HG02610 (cell line): Measurements from ENCODE around the gene PRKACA.
A peak's percentile ranks its signal among the peaks of the same experiment; 100 is the strongest.
"Not testable (repeated sequence)": the region's sequence is repeated elsewhere in the genome, so short reads cannot be mapped to it uniquely, and the experiment has no call there.

ENCODE experiments used
- ATAC-seq: cut with Tn5 transposase; IDR thresholded peaks from one replicate; pipeline ENCODE4 v1.9.1; 2021; ENCODE audit warnings: mild to moderate bottlenecking, moderate library complexity; ENCODE audit not compliant: unreplicated experiment

PRKACA gene

GRCh38 chr19:14148751-14149410, 31.3 kb upstream of the PRKACA start:
- ATAC-seq = no peak

GRCh38 chr19:14147797-14148605, 30.4 kb upstream of the PRKACA start:
- no peak for ATAC-seq

GRCh38 chr19:14146789-14147216, 29.2 kb upstream of the PRKACA start:
- ATAC-seq = no peak

DNA sequence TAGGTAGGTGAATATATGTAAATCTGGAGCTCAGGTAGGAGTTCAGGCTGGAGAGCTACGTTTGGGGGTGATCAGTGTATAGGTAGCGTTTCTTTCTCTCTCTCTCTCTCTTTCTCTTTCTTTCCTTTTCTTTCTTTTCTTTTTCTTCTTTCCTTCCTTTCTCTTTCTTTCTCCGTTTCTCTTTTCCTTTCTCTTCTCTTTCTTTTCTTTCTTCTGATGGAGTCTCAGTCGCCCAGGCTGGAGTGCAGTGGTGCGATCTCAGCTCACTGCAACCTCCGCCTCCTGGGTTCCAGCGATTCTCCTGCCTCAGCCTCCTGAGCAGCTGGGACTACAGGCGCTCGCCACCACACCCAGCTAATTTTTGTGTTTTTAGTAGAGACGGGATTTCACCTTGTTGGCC, 28.6 kb upstream of the PRKACA start:
- not testable (repeated sequence) for ATAC-seq

DNA sequence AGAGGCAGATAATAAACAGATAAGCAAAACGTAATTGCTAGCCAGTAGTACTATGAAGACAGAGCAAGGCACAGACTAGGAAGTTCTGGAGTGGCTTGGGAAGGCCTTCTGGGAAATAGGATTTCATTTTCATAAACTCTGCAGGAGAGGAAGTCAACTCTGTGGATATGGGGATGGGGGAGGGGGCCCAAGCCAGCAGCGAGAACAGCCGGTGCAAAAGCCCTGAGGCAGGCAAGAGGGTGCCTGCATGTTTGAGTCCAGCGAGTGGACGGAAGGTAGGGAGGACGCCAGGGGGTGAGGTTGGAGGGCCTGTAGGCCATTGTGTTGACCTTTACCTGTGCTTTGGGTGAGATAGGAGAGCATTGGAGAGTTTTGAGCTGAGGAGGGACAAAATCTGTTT, 27.8 kb upstream of the PRKACA start:
- no peak for ATAC-seq

GRCh38 chr19:14142262-14143190, 25.0 kb upstream of the PRKACA start:
- ATAC-seq = no peak

DNA sequence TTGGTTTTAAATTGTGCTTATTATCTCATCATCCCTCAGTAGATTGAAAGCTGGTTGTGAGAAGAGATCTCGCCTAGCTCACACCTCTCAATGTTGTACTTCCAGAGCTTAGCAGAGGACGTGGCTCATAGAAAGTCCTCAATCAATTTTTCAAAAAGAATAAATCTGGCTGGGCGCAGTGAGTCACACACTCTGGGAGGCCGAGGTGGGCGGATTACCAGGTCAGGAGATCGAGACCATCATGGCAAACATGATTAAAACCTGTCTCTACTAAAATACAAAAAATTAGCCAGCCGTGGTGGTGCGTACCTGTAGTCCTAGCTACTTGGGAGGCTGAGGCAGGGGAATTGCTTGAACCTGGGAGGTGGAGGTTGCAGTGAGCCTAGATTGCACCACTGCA, 23.5 kb upstream of the PRKACA start:
- ATAC-seq = no peak

DNA sequence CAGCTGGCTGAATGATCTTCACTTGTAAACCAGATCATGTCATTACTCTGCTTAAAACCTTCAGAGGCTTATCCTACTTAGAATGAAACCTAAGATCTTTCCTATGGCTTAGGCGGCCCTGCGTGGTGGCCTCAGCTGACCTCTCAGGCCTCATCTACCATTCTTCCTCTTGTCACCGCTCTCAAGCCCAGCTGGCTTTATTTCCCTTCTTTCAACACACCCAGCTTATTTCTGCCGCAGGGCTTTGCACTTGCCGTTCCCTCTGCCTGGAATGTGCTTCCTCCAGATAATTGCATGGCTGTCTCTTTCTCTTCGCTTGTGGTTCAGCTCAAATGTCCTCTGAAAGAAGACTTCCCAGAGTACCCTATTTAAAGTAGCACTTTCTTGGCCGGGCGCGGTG, 22.4 kb upstream of the PRKACA start:
- ATAC-seq = no peak

- ATAC-seq = no peak
Observed at GRCh38 chr19:14138576-14139265, 21.2 kb upstream of the PRKACA start.

- peak; percentile 82 for ATAC-seq
Observed at GRCh38 chr19:14136509-14137281, 19.1 kb upstream of the PRKACA start, which contains the start of gene ASF1B. Gene ASF1B (minus strand): TSS chr19:14136589. CDS start chr19:14136456, 133 bp downstream.

DNA sequence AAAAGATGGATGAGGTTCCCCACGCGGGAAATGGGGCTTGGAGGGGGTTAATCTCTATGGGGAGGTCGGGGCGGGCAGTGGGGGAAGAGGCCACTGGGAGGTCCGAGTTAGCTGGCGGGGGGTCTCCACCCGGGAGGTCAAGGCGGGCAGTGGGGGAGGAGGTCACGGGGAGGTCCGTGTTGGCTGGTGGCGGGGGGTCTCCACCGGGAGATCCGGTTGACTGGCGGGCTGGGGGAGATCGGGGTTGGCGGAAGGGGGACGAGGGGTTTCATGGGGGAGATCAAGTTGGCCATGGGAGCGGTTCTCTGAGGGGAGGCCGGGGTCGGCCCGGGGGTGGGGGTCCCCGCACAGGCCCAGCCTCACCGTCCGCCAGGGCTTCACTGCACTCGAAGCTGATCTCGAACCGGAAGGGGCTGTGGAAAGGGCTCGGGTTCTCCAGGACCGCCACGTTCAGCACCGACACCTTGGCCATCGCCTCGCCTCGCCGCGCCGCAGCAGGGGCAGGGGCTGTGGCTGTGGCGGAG, 18.5 kb upstream of the PRKACA start:
- no peak for ATAC-seq

DNA sequence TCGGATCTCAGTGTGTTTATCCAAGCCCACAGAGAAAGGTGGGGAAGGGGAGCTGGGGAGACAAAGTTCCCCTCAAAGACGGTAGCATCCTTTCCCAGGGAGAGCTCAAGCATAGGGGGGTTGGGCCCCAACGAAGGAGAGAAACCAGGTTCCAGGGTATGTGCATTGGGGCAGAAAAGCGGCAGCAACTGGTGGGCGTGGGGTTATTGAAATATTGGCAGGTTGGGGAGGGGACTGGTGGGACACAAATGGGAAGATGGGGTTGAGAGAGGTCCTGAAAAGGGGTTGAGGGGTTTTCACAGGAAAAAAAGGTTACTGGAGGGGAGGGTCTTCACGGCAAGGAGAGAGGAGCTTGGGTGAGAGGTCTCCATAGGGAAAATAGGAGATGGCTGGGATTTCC, 17.8 kb upstream of the PRKACA start:
- ATAC-seq = no peak

DNA sequence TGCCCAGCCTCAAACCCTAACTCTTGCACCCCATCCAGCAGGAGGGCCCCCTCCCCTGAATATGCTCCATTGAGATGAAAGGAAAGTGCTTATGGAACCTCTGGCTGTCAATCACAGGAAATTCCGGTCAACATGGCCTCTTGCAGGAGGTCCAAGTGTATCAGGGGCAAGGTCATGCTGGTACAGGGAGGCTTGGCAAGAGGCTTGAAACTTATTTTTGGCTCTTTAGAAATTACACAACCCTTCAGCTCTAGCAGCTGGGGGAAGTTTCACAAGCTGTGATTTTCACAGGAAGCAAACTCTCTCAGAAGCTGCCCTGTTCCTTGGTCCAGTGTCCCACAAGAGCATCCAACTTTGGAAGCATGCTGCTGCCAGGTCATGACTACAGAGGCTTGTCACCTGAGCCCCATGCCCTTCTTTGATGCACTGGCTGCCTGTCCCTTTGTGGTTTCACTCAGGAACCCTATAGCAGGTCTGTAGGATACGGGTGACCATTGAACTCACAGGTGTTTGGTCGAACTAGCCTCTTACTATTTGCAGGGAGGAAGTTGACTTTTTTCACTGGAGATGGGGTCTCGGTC, 10.5 kb upstream of the PRKACA start:
- ATAC-seq = peak; percentile 45

DNA sequence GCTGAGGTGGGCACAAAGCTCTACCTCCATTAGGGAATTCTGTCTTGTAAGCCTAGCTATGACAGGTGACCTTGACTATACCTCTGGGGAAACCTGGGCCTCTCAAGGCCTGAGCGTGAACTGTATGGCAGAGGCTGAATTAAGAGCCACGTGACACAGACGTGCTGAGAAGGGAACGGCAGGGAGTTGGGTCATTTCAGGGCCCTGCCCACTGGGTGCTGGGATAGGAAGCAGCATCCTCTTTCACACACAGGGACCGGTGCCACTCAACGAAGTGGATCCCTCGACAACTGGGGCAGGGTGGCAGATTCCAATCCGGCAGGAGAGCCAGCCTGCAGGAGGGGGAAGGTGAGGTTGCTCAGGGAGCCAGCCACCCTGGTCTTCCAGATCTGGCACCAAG, 9.6 kb upstream of the PRKACA start:
- ATAC-seq = no peak

DNA sequence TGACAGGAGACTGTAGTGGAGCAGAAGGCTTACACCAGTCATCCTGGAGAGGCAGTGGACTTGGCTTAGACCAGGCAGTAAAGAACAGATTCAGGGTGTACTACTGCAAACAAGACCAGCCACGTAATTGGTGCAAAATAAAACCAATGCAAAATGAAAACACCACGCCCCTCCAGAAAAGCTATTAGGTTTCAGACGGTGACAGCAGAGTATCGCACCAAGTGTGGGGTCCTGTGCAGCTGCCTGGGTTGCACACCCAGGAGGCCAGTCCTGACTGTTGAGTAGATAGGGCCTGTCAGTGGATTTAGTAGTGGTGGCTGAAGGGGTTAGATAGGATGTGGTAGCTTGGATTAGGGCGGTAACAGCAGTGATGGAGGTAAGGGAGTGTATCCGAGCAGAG, 5.4 kb upstream of the PRKACA start:
- ATAC-seq = no peak

- ATAC-seq = no peak
Observed at GRCh38 chr19:14120497-14120780, 2.9 kb upstream of the PRKACA start.

- no peak for ATAC-seq
Observed at GRCh38 chr19:14119644-14120496, 2.3 kb upstream of the PRKACA start.

- no peak for ATAC-seq
Observed at GRCh38 chr19:14119146-14119545, 1.6 kb upstream of the PRKACA start.
